ENCODE data around the gene HEATR5A.
"Not testable (repeated sequence)": the region's sequence is repeated elsewhere in the genome, so short reads cannot be mapped to it uniquely, and the experiment has no call there.

DNA sequence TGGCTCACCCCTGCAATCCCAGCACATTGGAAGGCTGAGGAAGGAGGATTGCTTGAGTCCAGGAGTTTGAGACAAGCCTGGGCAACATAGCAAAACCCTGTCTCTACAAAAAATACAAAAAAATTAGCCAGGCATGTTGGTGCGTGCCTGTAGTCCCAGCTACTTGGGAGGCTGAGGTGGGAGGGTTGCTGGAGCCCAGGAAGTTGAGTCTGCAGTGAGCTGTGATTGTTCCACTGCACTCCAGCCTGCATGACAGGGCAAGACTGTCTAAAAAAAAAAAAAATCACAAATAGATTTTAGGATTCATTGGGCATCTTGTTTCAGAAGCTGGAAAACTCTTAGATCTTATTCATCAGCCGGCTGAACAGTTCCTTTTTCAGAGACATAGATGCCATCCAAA, 42.1 kb upstream of the HEATR5A start:
- not testable (repeated sequence) for TF ChIP-seq CSDC2 (CRISPR knock-in tag; IDR thresholded peaks at IDR 0.05); CREB5 (CRISPR knock-in tag; IDR thresholded peaks at IDR 0.05; ENCODE audit: low read depth); PPARA (CRISPR knock-in tag; IDR thresholded peaks at IDR 0.05; ENCODE audit: borderline replicate concordance); ISL1 (CRISPR knock-in tag; IDR thresholded peaks at IDR 0.05); ESRRG (CRISPR knock-in tag; IDR thresholded peaks at IDR 0.05); TOX (CRISPR knock-in tag; IDR thresholded peaks at IDR 0.05; ENCODE audit: borderline replicate concordance); TSHZ2 (CRISPR knock-in tag; IDR thresholded peaks at IDR 0.05); RARB (CRISPR knock-in tag; IDR thresholded peaks at IDR 0.05); ZNF565 (CRISPR knock-in tag; conservative IDR thresholded peaks at IDR 0.05; ENCODE audit: low read depth)
- TF ChIP-seq, protein P1, sequence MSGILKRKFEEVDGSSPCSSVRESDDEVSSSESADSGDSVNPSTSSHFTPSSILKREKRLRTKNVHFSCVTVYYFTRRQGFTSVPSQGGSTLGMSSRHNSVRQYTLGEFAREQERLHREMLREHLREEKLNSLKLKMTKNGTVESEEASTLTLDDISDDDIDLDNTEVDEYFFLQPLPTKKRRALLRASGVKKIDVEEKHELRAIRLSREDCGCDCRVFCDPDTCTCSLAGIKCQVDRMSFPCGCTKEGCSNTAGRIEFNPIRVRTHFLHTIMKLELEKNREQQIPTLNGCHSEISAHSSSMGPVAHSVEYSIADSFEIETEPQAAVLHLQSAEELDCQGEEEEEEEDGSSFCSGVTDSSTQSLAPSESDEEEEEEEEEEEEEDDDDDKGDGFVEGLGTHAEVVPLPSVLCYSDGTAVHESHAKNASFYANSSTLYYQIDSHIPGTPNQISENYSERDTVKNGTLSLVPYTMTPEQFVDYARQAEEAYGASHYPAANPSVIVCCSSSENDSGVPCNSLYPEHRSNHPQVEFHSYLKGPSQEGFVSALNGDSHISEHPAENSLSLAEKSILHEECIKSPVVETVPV (CRISPR knock-in tag; IDR thresholded peaks at IDR 0.05), result not testable (repeated sequence)
- TF ChIP-seq, protein P2, sequence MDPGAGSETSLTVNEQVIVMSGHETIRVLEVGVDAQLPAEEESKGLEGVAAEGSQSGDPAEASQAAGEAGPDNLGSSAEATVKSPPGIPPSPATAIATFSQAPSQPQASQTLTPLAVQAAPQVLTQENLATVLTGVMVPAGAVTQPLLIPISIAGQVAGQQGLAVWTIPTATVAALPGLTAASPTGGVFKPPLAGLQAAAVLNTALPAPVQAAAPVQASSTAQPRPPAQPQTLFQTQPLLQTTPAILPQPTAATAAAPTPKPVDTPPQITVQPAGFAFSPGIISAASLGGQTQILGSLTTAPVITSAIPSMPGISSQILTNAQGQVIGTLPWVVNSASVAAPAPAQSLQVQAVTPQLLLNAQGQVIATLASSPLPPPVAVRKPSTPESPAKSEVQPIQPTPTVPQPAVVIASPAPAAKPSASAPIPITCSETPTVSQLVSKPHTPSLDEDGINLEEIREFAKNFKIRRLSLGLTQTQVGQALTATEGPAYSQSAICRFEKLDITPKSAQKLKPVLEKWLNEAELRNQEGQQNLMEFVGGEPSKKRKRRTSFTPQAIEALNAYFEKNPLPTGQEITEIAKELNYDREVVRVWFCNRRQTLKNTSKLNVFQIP (CRISPR knock-in tag; IDR thresholded peaks at IDR 0.05; ENCODE audit: borderline replicate concordance, low read depth), result not testable (repeated sequence)

All from SK-N-SH treated with all-trans-retinoic acid at 6 μM for 48 hours (cell line).